GM19023 (cell line): ENCODE measurements around the gene MRPS11.
"Not testable (repeated sequence)": the region's sequence is repeated elsewhere in the genome, so short reads cannot be mapped to it uniquely, and the experiment has no call there.

Source experiments
- ATAC-seq: cut with Tn5 transposase; IDR thresholded peaks from one replicate; pipeline ENCODE4 v1.9.1; 2021; ENCODE audit warnings: mild to moderate bottlenecking, moderate library complexity; ENCODE audit not compliant: unreplicated experiment

Gene MRPS11

DNA sequence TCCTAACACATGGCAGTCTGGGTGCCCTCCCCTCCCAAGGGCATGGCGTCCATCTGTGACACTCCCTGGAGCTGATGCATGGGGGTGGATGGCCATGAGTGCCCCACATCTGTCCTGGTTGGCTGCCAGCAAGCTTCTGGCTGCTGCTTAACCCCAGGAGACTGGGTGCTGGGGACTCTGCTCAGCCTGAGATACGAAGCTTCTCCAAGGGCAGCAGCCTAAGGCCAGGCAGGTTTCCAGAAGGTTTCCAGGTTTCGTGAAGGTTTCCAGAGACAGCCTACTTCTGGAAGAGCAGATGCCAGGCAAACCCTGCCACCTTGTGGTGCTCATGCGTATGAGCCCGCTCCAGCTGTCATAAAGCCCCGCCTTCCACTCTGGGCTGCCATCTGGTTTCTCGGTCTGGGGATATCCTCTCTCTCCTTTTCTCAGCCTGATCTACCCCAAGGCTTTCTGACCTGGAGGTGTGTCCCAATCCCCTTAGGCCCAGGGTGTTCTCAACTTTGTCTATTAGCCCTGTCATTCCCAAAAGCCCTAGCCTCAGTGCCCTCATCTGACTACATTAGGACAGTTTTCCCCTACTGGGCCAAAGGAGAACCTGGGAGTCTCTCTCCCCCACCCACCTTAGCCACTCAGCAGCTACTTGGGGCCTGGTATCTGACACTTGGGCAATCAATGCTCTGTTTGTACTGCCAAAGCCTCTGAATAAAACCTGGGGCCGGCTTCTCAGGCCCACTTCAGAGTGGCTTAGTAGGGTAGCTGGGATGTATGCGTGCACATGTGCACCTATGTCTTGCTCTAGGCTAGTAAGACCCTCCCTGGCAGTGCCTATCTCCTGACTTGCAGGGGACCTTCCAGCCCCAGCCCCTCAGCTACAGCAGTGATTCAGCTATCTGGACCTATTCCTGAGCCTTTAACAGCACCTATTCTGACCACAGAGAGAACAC lies 12.4 kb upstream of the MRPS11 start:
- ATAC-seq = peak; percentile 88

DNA sequence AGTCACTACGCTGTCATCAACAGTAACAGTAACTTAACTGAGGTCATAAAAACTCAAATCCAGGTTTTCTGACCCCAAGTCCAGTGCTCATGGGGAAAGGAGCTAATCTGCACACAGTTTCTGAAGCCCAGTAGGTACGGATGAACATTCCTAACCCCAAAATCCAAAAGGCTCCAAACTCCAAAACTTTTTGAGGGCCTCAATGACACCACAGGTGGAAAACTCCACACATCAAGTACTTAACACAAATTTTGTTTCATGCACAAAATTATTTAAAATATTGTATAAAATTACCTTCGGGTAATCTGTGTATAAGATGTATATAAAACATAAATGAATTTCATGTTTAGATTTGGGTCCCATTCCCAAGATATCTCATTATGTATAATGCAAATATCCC lies 10.8 kb upstream of the MRPS11 start:
- no peak for ATAC-seq

DNA sequence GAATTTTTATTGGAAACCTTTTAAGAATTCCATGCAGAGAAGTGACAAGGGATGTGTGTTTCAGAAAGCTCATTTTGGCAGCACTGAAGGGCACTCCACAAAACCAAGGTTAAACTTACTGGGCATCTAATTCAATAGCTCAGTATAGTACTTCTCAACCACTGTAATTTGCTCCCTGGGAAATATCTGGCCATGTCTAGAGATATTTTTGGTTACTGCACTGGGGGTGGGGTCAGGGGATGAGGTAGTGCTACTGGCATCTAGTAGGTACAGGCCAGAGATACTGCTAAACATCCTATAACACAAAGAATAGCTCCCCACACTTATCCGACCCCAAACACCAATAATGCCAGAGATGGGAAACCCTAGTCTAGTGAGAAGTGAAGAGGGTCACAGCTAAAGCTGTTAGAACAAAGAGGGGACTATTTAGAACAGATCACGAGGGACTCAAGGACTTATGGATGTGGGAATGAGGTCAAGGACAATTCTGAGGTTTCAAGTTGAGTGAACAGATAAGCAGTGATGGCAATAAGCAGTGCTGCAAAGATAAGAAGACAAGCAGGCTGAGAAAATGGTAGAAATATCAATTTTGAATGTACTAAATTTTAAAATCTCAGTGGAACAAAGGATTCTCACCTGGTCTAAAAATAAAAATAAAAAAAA lies 3.5 kb upstream of the MRPS11 start:
- ATAC-seq = no peak

DNA sequence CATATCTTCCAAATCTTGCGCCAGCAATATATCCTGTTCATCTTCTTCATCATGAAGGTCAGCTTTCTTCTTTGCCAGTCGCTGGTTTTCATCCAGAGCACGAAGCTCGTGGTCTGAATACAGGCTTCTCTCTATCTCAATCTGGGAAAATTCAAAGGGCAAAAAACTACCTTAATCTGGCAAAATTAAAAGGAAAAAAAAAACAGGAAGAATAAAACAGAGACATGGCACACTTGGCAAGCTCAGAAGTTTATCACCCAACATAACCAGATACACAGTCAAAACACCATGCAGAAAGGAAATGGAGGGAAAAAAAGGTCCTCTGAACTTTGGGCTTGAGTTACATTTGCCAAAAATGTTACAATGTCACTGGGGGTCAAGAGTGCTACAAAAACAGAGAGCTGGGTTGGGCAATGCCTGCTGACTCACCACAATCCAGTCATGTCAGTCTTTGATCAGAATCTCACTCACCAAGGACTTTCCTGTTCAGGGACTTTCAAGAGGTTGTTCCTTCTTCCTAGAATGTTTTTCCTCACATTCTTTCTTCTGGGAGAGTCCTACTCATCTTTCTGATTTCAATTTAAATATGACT lies 1.8 kb upstream of the MRPS11 start:
- no peak for ATAC-seq

DNA sequence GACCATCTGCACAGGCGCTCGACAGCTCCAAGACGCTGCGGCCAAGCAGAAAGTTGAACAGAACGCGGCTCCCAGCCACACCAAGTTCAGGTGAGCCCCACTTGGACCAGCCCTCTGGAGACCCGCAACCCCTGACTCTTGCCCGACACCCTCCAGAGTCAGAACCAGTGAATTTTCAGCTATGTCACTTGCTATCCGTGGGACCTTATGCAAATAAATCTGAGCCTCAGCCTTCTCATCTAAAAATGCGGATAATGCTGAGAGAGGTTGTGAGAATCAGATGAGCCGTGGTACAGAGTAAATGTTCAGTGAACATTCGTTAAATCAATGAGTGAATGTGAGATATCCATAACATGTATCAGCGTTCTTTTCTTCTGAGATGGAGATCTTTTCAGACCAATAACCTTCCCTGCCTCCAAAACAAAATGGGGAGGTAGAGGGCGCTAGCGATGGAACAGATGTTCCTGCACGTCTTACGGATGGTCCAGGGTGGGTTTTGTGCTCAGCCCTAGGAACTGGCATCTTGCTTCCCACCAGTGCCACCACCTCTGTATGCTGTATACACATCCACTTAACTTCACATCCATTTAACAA lies 524 bp downstream of the MRPS11 start:
- peak; percentile 24 for ATAC-seq

DNA sequence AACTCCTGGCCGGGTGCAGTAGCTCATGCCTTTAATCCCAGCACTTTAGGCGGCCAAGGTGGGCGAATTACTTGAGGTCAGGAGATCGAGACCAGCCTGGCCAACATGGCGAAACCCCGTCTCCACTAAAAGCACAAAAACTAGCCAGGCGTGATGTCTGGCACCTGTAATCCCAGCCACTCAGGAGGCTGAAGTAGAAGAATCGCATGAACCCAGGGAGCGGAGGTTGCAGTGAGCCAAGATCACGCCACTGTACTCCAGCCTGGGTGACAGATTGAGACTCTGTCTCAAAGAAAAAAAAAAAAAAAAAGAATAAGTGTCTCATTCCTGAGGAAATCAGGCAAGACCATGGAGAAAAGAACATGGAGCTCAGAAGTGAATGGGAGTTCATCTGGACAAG lies 1.2 kb downstream of the MRPS11 start:
- not testable (repeated sequence) for ATAC-seq

DNA sequence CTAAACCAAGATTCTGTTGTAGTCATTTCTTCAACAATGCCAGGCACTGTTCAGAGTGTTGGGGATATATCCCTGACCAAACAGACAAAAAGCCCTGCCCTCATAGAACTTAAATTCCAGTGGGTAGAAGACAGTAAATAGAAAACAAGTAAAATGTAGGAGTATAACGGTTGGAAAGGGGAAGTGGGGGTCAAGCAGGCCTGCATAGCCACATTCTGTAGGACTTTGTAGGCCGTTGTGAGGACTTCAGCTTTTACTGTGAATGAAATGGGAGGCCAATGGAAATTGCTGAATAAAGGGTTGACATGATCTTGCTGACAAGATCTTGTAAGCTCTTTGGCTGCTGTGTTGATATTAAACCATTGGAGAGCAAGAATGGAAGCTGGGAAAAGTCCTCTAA lies 1.8 kb downstream of the MRPS11 start:
- no peak for ATAC-seq

DNA sequence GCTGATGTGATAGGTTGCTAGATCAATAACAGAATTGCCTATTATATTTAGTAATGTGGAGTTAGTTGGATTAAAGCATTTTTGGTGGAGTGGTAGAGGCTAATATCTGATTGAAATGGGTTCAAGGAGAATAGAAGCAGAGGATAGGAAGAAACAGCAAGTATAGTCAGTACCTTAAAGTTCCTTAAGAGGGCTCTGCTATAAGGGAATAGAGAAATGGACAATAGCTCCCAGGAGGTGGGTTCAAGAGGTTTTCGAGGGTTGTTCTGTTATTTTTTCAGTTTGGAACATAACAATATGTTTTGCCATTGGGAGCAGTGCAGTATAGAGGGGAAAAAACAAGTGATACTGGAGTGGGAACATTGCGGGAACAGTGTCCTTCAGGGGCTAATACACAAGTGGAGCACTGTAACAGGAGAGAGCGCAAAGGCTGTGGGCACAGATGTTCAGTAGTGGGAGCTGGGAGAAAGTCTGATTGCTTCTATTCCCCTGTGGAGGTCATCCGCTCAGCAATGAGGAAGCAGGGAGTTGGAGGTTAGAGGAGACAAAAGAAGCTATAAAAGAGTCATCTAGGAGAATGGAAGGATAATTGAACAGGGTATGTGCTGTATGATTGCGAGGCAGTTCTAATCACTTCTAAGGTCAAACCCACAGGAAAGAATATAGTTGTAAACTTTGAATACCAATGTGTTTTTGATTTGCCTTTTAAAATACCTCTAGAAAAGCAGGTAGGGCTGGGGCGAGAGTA lies 3.3 kb downstream of the MRPS11 start:
- ATAC-seq = no peak

DNA sequence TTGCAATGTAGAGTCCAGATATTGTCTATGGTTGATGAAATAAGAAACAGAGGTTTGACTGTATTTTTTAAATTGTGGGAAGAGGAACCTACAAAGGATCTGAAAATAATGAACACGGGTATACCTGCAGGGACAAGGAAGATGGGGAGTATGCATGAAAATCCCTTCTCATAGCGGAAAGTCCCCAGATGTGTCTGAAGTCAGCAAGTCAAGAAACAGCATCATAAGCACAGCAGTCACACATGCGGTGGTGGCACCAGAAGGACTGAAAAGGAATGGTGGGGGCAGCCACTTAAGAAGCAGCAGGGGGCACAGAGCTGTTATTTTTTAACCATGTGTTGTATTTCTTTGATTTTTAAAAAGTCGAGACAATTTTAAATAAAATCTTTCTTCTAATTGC lies 4.7 kb downstream of the MRPS11 start:
- ATAC-seq = no peak

DNA sequence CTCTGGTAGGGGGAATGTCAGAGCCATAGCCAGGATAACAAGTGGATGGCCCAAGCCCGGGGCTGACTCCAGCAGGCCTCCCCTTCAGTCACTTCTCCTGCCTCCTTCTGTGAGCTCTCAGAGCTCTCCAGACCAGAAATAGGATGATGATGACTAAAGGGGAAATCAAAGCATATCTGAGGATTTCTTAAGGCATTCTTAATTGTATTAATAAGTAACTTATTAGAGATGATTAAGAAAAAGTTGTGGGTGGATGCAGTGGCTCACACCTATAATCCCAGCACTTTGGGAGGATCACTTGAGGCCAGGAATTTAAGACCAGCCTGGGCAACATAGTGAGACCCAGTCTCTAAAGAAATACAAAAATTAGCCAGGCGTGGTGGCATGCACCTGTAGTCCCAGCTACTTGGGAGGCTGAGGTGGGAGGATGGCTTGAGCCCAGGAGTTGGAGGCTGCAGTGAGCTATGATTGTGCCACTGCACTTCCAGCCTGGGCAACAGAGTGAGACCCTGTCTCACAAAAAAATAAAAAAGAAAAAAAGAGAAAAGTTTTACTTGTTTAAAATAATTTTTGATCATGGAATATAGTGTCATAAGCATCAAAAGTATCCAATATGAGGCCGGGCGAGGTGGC lies 6.3 kb downstream of the MRPS11 start:
- not testable (repeated sequence) for ATAC-seq

DNA sequence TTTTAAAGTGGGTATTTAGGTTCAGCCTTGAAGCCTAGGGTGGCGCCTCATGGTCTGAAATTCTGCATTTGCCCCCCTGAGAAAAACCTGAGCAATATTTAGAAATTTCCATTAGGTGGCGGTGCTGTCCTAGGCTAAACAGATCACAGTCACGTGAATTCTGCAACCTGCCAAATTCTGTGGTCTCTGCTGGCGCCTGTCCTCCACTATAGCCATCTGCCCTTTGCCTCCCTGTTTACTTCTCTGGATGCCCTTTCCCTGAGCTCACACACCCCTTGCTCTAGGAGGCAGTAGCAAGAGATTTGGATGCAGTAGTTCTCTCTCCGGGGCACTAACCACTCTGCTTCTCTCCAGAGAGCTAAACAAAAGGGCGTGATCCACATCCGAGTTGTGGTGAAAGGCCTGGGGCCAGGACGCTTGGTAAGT lies 9.1 kb downstream of the MRPS11 start:
- no peak for ATAC-seq

DNA sequence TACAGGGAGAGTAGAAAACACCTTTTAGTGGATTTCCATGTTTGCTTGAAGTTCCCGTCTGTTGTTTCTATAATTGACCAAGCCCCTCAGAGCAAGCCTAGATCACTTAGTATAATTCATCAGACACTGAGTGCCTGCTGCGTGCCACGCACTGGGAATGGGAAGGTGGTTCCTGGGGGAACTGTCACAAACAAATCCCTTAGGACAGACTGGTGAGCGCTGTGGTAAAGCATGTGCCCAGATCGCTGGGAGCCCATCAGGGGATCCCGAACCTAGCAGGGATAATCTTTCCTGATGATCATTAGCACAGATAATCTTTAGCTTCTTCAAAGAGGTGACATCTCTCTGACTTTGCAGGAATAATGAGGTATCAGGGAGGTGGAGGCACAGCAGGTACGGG lies 9.6 kb downstream of the MRPS11 start:
- no peak for ATAC-seq

DNA sequence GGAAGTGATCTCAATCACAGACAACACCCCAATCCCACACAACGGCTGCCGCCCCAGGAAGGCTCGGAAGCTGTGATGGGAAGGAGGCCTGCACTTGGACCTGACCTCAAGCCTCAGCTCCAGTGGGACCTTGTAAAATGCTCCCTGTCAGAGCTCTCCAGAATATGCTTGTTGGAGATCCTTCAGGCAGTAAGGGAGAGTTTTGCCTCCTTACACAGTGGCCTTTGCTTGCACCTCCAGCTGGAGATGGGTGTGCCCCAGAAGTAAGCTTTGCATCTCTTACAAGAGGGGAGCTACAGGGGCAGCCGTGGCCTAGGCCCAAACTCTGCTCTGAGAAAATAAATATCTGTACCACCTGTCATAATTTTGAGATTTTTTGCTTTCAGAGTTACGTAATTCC lies 10.4 kb downstream of the MRPS11 start:
- ATAC-seq = no peak

DNA sequence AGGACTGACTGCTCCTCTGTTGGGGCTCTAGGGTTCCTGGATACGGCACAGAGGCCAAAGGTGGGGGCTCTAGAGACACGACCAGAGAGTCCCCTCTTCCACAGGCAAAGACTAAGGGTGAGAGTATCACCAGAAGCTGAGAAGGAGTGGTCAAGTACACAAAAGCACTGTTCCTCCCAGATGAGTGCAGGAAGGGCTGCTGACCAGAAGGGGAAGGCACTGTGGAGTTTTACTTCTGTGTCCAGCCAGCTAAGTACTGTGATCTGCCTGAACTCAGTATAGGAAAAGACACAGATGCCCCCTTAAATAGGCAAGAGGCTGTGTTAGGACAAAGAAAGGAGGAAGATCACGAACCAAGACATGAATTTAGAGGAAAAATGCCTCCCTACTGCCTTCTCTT lies 11.7 kb downstream of the MRPS11 start:
- ATAC-seq = no peak

DNA sequence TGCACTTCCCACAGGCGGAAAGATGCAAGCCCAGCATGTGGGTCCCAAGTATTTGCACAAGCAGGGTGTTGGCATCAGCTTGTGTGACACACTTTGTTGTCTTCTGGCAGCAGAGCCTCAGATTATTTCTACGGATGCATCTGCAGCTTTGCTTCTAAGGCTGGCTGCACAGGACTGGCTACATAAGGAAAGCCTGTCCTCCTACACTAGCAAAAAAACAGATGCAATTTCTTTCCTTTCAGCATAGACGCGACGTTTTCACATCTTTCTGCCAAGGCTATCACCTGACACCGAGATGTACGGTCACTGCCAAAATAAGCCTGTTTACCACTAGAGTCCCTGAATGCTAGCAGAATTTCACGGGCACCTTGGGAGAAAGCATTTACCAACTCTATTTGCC lies 13.5 kb downstream of the MRPS11 start:
- ATAC-seq = no peak

DNA sequence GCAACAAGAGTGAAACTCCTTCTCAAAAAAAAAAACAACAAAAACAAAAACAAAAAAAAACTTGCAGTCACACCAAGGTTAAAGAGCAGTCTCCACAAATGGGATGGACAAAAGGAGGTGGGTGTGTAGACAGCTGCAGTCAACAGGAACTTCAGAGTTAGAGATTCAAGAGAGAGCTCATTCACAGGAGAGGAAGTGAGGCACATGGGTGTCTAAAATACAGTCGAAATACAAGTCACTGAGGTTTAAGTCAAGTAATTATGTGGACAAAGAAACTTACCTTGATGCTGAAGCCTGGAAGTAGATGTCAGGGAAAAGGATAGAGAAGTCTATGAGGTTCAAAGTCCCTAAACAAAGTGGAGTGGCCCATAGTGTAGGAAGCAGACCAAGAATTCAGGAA lies 14.8 kb downstream of the MRPS11 start:
- ATAC-seq = no peak

DNA sequence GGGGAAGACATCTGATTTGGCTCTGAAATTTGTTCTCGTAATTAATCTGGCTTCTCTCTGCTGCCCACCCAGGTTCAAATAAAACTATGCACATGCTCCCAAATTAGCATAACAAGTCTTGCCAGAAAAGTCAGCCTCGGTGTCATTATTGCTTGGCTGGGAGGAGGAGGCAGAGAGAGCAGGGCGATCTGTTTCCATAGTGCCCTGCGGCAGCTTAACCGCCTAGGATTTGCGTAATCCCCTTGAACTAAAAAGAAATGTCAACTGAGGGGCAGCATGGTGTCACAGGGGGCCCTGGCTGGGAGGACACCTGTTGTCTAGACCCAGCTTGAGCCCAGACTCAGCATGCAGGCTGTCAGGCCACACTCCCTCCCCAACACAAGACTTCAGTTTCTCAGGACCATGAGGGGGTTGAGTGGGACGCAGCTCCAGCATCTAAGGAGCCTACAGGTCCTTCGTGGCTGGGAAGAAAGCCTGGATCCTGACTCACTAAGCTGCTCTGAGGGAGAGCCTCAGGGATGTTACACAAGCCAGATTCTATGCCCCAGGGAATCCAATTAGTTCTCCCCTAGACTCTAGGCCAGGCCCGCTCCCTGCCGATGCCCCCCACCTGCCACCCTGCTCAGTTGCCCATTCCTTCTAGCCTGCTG lies 17.3 kb downstream of the MRPS11 start:
- ATAC-seq = no peak

DNA sequence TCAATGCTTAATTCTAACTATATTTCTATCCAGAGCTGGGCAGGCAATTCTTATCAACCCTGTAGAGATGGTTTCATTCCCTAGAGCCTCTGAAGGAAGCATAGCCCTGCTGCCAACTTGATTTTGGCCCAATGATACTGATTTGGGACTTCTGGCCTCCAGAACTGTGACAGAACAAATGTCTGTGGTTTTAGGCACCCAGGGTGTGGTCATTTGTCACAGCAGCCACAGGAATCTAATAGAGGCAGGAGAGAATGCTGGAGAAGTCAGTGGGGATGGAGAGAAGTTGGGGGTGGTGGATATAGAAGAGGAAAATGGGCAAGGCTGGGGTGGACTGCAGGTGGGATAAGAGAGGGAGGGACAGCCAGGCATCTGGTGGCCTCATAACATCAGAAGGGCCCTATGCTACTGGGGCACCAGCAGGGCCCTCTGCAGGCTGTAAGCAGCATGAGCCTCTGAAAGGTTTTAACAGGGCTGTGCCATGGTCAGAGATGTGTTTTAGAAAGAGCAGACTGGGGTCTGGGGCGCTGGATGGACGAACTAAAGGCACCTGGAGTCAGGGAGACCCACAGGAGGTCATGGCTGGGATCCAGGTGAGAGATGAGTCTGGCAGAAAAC lies 19.8 kb downstream of the MRPS11 start:
- ATAC-seq = no peak

DNA sequence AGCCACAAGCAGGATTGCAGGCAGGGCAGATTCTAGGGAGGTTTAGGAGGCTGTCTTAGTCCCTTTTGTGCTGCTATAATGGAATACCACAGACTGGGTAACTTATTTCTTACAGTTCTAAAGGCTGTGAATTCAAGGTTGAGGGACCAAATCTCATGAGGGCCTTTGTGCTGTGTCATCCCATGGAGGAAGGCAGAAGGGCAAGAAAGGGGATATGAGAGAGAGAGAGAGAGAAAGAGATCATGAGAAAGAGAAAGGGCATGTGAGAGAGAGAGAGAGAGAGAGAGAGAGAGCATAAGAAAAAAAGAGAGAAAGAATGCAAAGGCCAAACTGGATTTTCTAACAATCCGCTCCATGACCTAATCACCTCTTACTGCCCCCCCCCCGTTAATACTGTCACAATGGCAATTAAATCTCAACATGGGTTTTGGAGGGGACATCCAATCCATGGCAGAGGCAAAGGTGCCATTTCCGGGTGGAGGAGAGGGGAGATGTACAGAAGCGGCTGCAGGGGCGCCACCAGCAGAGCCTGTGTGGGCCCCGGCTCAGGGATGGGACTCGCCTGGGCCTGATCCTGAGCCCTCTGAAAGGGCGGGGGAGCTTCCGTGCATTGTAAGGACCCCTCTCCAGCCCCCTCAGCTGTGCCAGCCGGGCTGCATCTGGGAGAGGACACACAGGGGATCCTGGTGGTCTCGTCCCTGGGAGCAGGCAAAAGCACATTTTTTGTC lies 20.5 kb downstream of the MRPS11 start:
- ATAC-seq = no peak
